Measurements from ENCODE around the gene LHX3. TPM values are rescaled to one million over a fixed set of nuclear protein-coding genes. Genes with fewer than 3 reads are reported as not detected.

The LHX3 gene
- total RNA-seq (not detected), polyA plus RNA-seq (not detected)

- Histone ChIP-seq H3K4me1 (no peaks in the 10 kb centered on the region), H3K4me3 (no peak within 1 kb of the TSS), H3K9me3 (no peaks in the 10 kb centered on the region), H3K36me3 (peaks cover 0 to under 1% (median 0%) of the 10 kb centered on the region in 3 donors), H3K27me3 (peaks cover 0 to 32% (median 8%) of the 10 kb centered on the region in 4 donors), H3K27ac (no peak within 1 kb of the TSS)
- intact Hi-C loops (cut with DNase I) = no loop called here
- no peak for TF ChIP-seq CTCF (IDR thresholded peaks at IDR 0.05)
- DNase-seq (peak in 2 of 6 donors; percentile 74 to 78), ATAC-seq (peak; percentile 52 to 80 (median 64)), FAIRE-seq (no peak)
- WGBS, 2 donors = 12 to 13% methylated on average over 63 to 70 of the region's 70 CpGs
Measured at GRCh38 chr9:136204838-136205706, at the start of gene LHX3. LHX3 (minus strand) TSS chr9:136205128; CDS start chr9:136205012, 116 bp downstream.

GRCh38 chr9:136253246-136254130 is 48.6 kb upstream of the LHX3 start:
- ATAC-seq (no peak), FAIRE-seq (no peak), DNase-seq (peak in 1 of 6 donors; percentile 80)
- H3K9me3 ChIP-seq = no peaks in the 10 kb centered on the region
- no peak overlapping the region for H3K4me3 ChIP-seq
- intact Hi-C loops (cut with DNase I) = no loop called here
- peaks cover 25 to 28% (median 27%) of the 10 kb centered on the region in 3 donors for H3K4me1 ChIP-seq
- TF ChIP-seq CTCF (IDR thresholded peaks at IDR 0.05) = no peak
- H3K27me3 ChIP-seq = no peaks in the 10 kb centered on the region
- no peaks in the 10 kb centered on the region for H3K36me3 ChIP-seq
- H3K27ac ChIP-seq = no peak overlapping the region
- WGBS, 2 donors = 93% methylated on average over 32 of the region's 32 CpGs

GRCh38 chr9:136252846-136253245 is 47.9 kb upstream of the LHX3 start:
- no peak for TF ChIP-seq CTCF (IDR thresholded peaks at IDR 0.05)
- ATAC-seq = no peak
- no peak for DNase-seq
- WGBS, 2 donors = 79 to 85% methylated on average over 10 of the region's 10 CpGs
- Histone ChIP-seq H3K36me3 (no peaks in the 10 kb centered on the region), H3K27ac (no peak overlapping the region), H3K27me3 (no peaks in the 10 kb centered on the region), H3K9me3 (no peaks in the 10 kb centered on the region), H3K4me3 (no peak overlapping the region), H3K4me1 (peaks cover 26 to 32% (median 31%) of the 10 kb centered on the region in 3 donors)
- intact Hi-C loops (cut with DNase I) = no loop called here
- FAIRE-seq = no peak

GRCh38 chr9:136252281-136252680 is 47.4 kb upstream of the LHX3 start:
- FAIRE-seq = no peak
- TF ChIP-seq CTCF (IDR thresholded peaks at IDR 0.05) = no peak

More at GRCh38 chr9:136252281-136252680, 47.4 kb upstream of the LHX3 start:
- no peaks in the 10 kb centered on the region for H3K36me3 ChIP-seq
- intact Hi-C loops (cut with DNase I) = no loop called here
- H3K27ac ChIP-seq = no peak overlapping the region
- DNase-seq (peak in 2 of 6 donors; percentile 56 to 77), ATAC-seq (no peak)
- WGBS, 2 donors = 93 to 94% methylated on average over 25 to 29 of the region's 29 CpGs
- H3K4me3 ChIP-seq = no peak overlapping the region
- H3K9me3 ChIP-seq = no peaks in the 10 kb centered on the region
- H3K4me1 ChIP-seq = peaks cover 26 to 32% (median 31%) of the 10 kb centered on the region in 3 donors
- no peaks in the 10 kb centered on the region for H3K27me3 ChIP-seq
